ENCODE data around the gene SYT10.
"Not testable (repeated sequence)": the region's sequence is repeated elsewhere in the genome, so short reads cannot be mapped to it uniquely, and the experiment has no call there.

The SYT10 gene

GRCh38 chr12:33349791-33350190 is 89.8 kb downstream of the SYT10 start:
- DNase-seq = no peak

DNA sequence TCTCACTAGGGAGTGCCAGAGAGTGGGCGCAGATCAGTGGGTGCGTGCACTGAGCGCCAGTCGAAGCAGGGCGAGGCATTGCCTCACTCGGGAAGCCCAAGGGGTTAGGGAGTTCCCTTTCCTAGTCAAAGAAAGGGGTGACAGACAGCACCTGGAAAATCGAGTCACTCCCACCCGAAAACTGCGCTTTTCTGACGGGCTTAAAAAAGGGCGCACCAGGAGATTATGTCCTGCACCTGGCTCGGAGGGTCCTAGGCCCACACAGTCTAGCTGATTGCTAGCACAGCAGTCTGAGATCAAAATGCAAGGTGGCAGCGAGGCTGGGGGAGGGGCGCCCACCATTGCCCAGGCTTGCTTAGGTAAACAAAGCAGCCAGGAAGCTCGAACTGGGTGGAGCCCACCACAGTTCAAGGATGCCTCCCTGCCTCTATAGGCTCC is 107.6 kb downstream of the SYT10 start:
- not testable (repeated sequence) for DNase-seq

GRCh38 chr12:33330940-33331339 is 108.7 kb downstream of the SYT10 start:
- no peak for DNase-seq
